NCI-H1930 (cell line): ENCODE measurements around the gene VAV2.
"Not testable (repeated sequence)": the region's sequence is repeated elsewhere in the genome, so short reads cannot be mapped to it uniquely, and the experiment has no call there.

Experiments
- DNase-seq, 2 experiments: peaks; one replicate each; lab custom pipeline; 2025; lab: John Stamatoyannopoulos, UW

The VAV2 gene

DNA sequence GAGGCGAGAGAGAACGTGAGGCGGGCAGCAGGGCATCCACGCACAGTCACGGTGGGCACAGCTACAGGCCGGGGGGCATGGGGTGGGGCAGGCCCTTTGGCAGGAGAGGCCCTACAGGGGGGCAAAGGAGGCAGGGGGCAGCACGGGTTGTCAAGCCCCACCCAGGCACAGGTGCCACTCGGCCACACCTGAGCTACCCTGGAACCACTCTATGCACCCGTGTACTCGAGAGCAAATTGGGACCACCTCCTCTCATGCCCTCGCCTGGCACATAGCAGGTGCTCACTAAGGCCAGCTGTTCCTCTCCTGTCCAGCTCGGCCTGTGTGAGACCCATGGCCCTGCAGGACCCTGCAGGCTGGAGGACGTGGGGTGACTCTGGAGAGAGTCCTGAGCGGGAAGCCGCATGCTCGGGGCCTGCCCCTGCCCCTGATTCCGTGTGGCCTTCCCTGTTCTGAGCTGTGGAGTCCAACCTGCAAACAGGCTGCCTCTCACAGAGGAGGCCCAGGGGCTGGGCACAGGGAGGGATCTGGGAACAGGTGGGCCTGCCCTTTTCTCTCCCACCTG, 222.5 kb downstream of the VAV2 start:
- no peak for DNase-seq

DNA sequence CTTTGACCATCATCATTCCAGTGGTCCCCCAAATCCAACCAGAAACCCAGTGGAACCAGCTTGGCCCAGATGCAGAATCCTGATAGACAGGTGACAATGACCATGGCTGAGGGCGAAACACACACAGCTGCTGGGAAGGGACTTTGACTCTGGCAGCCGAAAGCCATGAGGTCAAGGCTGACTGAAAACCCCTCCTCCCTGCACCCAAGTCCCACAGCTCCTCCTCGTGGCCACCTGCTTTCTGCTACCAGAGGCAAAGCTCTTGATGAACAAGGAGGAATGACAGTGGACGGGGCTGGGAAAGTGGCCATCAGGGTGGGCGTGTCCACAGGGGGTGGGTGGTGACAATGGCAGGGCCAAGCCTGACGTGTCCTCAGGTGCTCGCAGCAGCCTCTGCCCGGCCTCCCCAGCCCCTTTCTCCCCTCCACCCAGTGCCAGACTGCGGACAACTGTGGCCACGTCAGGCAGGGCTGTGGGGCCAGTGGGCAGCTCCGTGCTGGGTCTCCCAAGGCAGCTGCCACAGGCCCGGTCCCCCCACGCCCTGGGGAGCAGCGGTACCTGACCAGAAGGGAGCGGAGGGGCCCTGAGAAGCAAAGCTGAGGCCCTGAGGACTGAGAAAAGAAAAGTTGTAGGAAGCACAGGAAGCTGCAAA, 223.1 kb downstream of the VAV2 start:
- DNase-seq, result no peak

DNA sequence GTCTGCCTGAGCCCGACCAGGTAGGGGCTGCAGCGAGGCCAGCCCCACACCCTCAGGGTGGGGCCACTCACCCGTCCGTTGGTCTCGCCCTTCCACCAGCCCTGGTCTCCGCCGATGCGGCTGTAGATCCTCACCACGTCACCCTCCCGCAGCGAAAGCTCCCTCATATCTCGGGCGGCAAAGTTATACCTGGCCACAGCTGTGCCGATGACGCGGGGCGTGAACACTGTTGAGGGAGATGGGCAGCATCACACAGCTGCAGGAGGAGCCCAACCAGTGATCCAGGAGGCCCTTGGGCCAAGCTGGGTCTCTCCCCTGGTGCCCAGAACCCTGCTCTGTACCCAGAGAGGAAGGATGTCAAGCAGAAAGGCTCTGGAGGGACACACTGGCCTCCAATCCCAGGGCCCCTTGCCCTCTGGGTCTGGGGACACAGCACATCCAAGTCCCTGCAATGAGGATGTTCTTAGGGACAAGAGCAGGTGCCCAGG, 223.7 kb downstream of the VAV2 start:
- no peak for DNase-seq

DNA sequence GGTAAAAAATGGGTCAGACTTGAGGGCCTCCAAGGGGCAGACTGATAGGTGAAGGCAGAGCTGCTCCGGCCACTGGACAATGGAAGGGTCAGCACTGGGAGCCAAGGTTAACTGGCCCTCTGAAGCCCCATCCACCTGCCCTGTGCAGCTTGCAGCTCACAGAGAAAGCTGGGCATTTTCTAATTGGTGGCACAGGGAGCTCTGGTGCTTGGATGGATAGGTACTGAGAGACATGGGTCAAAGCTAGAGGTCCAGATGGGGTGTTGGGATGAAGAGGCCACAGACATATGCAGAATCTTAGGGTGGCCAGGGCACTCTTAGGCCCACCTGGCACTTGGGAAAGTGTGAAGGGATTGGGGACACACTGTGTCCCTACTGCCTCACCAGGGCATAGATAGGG, 224.5 kb downstream of the VAV2 start:
- no peak for DNase-seq

DNA sequence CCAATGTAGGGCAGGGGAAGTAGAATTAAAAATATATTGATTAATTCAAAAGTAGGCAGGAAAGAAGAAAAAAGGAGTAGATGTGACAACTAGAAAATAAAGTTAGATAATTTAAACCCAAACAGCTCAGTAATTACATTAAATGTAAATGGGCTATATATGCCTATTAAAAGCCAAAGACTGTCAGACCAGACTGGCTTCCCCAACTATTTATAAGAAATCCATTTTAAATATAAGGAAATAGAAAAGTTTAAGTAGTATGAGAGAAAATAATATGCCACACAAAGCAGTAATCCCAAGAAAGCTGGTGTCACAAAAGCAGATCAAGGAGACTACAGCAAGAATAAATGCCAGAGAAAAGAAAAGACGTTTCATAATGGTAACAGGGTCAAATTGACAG, 225.1 kb downstream of the VAV2 start:
- DNase-seq, result no peak

DNA sequence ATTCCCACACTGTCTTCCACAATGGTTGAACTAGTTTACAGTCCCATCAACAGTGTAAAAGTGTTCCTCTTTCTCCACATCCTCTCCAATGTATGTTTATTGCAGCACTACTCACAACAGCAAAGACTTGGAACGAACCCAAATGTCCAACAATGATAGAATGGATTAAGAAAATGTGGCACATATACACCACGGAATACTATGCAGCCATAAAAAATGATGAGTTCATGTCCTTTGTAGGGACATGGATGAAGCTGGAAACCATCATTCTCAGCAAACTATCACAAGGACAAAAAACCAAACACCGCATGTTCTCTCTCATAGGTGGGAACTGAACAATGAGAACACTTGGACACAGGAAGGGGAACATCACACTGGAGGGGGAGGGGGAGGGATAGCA, 225.9 kb downstream of the VAV2 start:
- not testable (repeated sequence) for DNase-seq

DNA sequence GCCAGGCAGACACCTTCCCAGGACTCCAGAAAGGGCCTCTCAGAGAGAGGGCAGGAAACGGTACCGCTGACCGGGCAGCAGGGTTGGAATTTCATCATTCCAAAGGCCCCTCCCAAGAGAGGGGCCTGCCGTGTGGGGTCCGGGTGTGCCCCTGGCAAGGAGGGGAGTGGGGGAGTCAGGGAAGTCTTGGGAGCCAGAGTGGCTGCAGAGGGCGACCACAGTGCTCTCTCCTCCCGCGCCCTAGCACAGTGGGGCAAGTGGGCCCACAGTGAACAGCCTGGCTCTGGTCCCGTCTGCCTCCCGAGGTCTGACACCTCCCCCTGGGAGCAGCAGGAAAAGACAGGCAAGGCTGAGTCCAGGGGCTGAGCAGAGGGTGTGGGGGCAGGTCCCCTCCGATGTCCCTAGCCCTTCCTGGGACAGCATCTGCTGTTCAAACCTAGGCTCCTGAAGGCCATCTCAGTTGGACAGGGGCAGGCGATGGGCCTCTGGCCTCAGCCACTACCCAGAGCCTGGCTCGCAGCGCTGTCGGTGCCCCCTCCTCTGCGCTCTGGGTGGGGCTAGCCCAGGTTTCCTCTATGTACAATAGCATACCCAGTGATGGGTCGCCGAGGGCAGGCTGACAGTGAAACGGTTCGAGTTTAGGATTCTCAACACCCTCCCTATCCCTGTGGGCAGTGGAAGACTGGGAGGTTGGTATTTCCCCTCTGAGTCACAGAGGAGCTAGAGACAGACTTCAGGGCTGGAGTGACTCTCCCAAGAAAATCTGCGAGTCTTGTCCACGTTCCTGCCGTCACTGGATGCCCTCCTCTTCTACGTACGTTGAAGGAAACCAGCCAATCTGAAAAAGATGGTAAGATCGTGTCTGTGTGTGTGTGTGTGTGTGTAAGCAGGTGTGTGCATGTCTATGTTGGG, 228.6 kb downstream of the VAV2 start:
- no peak for DNase-seq

DNA sequence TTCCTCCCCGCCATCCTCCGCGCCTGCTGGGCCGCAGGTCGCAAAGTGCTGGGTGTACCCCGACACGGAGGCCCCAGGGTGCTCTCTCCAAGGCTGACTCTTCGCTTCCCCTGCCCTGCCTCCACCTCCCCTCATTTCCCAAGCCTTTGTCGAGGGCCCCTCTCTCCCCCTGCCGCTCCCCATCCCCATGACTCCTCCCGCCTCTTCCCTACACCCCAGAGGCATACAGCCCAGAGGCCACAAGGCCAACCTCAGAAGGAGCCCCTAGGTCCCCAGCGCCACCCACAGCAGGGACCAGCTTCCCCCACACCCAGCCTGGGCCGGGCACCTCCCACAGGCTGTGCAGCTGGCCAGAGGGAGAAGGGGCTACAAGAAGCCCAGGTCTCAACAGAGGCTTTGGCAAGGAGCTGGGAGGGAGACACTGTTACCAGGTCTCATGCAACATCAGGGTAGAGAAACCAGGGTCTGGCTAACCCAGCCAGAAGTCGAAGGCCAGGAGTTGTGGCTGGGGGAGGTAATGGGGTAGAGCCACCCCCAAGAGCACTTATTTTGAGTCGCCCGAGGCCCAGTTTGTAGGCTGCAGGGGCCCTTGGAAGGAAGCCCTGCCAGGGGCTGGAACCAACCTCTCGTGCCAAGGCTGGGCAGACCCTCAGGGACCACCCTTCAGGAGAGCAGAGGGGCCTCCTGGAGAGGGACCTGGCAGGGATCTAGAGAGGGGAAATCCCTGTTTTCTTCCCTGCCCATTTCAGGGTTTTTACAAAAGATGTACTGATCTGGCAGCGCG, 229.4 kb downstream of the VAV2 start:
- DNase-seq, result no peak

DNA sequence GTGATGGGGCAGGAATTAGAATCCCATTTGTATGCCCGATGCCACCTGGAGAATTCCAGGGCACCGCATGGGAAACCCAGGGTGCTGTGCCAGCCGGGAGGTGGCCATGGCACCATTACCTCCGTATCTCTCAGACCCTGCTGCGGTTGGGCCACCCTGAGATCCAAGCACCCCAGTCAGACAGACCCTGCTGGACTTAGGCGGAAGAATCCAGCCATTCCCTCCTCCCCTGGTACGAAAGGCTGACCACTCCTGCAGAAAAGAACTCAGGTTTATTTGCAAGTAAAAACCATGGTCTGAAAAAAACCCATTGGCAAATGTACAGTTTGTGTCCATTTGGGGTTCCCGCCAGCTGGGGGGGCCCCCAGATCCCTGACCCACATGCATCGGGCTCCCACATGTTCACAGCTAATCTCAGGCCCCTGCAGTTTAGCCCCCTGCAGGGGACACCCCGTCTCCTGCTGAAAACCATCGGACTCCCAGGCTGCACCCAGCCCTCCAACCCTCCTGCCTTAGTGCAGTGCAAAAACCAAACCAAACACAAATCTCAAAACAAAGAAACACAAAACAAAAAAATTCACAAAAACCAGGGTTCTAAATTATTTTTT, 230.4 kb downstream of the VAV2 start:
- no peak for DNase-seq

DNA sequence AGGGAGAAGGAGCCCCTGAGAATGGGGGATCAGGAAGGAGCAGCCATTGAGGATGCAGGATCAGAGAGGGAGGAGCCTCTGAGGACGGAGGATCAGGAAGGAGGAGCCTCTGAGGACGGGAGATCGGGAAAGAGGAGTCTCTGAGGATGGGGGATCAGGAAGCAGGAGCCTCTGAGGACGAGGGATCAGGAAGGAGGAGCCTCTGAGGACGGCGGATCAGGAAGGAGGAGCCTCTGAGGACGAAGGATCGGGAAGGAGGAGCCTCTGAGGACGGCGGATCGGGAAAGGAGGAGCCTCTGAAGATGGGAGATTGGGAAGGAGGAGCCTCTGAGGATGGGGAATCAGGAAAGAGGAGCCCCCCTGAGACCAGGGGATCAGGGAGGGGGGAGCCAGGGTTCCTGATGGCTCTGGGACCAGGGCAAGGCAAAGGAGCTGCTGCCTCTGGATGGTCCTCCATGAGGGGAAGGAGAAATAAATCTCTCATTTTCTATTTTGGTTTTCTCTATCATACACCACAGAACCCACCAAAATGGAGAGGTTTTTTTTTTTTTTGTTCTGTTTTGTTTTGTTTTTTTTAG, 231.3 kb downstream of the VAV2 start:
- DNase-seq, result no peak

DNA sequence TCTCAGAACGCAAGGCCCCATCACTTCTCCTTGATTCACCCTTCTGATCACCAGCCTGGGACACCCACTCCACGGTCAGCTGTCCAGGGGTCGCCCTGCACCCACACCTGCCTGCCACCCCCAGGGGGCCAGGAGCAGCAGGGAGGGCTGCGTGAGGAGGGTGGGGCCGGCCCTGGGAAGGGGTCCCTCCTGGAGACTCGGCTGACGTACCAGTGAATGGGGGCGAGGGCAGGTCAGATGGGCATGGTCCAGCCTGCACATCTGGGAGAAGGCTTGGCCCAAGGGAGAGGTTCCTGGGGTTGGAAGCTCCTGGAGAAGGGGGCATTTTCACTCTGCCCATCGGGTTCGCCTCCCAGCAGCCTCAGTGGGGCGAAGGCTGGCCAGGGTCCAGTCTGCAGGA, 232.2 kb downstream of the VAV2 start:
- no peak for DNase-seq

DNA sequence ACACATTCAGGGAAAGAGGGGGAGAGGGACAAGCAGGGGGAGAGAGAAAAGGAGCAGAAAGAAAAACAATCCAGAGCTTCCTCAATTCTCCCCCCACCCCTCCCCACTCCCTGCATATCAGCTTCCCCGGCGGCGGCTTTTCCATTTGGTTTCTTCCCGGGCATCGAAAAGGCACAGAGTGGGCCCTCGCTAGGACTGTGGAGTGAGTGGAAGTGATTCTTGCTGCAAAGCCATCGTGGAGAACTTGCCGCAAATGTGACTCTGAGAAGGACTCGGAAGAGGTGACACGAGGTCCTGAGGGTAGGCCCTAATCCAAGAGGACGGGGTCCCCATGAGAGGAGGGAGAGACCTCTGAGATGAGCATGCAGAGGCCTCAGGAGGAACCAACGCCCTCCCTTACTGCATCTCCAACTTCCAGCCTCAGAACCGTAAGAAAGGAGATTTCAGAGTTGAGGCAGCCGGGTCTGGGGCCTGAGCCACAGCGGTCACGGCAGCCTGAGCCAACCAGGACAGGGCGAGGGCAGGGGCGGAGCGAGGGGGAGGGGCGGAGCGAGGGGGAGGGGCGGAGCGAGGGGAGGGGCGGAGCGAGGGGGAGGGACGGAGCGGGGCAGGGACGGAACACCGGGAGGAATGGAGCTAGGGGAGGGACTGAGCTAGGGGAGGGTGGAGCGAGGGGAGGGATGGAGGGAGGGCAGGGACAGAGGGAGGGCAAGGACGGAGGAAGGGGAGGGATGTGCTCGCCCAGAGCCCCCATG, 232.8 kb downstream of the VAV2 start:
- DNase-seq, result no peak

DNA sequence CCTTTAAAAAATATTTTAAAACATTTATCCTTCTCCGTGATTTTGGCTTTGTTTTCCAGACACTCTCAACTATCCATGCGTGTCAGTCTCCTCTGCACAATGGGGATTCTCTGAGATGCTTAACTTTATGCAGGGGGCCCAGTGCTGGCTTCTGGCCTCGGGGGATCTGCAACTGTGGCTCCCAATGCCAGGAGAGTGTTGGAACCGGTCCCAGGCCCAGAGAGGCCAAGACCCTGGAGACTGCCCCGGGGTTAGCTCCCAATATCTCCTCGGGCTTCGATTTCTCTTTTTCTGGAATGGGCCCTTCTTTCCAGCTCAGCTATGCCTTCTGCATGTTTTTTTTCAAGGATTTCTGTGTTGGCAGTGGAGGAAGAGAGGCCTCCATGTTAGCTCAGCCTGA, 233.9 kb downstream of the VAV2 start:
- no peak for DNase-seq

DNA sequence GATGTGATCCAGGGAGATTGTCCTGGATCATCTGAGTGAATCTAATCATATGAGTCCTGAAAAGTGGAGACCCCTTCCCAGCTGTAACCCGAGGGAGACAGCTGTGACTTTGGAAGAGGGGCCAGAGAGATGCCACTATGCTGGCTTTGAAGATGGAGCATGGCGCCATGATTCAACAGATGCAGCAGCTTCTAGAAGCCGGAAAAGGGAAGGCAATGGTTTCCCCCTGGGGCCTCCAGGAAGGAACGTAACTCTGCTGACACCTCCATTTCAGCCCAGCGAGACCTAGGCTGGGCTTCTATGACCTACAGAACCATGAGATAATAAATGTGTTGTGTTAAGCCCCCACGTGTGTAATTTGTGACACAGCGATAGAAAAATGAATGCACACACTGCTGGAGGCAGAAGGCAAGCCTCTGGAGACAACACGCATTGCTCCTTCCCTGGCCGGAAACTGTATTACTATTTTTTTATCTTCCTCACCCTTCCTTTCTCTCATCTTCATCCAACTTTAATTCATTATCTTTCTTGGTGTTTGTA, 237.4 kb downstream of the VAV2 start:
- DNase-seq, result no peak

DNA sequence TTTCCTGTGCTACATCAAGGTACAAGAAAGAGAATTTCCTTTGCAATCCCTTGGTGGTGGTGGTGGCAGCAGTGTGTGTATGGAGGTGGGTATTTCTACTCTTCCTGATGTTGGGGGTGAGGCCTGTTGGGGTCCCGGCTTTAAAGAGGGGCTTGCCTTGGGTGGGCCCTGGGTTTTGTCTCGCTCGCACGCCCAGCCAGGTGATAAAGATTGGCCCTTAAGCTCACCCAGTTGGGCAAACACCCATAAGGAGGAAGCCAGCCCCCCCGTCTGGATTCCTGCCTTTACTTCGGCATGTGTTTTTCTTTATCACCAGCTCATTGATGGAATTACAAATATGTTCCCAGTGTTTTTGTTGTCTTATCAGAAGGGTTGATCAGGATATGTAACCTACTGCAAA, 237.9 kb downstream of the VAV2 start:
- no peak for DNase-seq

DNA sequence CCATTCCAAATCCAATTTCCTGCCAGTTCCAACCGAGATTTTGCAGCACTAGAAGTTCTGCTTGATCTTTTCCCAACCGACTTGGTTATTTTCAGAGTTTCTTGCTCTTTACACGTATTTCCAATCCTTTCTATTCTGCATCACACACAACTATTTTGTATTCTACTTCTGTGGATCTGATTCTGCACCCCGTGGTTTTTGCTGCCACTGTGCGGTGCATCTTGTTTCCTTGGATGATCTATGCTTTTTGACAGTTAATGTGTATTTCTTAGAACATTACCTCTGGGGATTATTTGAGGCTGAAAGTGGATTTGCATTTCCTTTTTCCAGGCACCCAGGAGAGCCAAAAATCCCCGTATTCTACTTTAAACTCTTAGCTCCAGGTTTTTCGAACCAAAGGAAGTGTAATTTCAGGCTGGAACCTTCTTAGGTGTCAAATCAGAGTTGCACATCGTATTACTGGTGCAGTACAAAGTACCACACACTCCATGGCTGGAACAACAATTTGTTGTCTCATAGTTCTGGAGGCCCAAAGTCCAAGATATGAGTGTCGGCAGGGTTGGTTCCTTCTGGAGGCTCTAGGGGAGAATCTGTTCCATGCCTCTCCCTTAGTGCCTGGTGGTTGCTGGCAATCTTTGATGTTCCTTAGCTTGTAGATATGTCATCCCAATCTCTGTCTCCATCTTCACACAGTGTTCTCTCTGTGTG, 239.2 kb downstream of the VAV2 start:
- no peak for DNase-seq

DNA sequence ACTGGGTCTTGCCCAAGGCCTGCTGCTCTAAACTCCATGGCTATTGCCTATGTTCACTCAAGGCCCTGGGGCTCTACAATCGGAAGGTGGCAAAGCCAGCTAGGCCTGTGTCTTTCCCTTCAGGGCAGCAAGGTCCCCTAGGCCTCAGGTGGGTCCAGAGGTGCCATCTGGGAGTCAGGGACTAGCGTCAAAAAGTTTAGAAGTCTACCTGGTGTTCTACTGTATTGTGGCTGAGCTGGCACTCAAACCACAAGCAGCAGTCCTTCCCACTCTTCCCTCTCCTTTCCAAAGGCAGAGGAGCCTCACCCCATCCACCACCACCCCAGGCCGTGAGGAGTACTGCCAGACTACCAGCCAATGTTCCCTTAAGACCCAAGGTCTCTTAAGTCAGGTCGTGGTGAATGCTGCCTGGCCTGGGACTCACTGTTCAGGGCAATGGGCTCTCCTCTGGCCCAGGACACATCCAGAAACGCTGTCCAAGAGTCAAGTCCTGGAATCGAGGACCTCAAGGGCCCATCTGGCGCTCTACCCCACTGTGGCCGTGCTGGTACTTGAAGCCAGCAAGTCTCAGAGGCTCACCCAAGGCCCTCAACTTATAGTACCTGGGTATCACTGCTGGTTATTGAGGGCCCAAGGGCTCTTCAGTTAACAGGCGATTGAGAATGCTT, 241.0 kb downstream of the VAV2 start:
- DNase-seq, result no peak

DNA sequence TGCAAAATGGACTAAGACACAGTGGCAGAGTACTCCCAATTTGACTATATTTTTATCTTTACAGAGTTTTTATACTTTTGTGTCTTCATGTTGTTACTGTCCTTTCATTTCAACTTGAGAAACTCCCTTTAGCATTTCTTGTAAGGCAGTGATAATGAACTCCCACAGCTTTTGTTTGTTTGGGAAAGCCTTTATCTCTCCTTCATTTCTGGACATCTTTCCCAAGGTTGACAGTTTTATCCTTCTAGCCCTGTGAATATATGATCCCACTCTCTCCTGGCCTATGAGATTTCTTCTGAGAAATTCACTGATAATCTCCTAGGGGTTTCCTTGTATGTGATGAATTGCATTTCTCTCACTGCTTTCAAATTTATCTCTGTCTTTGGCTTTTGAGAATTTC, 244.8 kb downstream of the VAV2 start:
- DNase-seq, result no peak

DNA sequence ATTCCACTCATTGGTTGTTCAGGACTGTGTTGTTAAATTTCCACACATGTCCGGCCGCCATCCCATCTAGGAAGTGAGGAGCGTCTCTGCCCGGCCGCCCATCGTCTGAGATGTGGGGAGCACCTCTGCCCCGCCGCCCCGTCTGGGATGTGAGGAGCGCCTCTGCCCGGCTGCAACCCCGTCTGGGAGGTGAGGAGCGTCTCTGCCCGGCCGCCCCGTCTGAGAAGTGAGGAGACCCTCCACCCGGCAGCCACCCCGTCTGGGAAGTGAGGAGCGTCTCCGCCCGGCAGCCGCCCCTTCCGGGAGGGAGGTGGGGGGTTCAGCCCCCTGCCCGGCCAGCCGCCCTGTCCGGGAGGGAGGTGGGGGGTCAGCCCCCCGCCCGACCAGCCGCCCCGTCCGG, 247.6 kb downstream of the VAV2 start:
- DNase-seq, result not testable (repeated sequence)
